ENCODE measurements around the gene METRNL.

DNA sequence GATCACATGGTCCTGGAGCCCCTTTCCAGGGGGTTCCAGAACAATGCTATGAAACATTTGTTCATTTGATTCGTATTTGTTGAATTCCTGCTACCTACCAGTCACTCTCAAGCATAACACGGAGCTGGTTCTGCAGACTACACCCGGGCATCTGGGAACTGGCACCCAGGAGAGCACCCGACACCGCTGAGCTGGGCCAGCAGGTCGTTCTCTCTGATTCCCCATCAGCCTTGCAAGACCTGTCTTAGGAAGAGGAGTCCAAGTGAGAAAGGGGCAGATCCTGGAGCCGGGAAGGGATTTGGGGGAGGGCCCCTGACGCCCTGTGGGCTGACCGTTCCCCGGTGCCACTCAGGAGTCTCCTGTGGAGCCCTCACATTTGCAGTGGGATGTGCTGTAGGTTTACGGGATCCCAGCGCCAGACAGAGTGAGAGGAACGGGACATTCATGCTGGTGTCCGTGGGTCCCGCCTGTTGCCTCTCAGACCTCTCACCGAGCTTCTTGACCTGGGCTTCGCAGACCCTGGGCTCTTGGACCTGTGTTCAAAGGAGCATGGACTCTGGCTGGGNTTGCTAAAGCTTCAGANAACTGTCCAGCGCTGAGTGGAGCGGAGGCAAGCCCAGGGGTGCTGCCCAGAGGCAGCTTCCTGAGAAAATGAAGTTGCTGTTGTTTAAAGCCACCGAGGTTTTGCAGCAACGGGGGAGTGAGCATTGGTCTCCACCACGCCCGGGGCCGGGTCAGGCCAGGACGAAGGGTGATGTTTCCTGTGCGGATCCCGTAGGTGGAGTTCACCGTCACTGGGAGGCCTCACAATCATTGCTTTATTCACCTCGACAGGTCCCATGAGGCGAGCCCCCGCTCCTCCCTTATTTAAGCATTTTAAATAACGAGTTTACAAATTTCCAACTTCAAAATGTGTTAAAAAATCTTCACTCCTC lies 49.2 kb downstream of the METRNL start:
- TF ChIP-seq SUZ12 (IDR thresholded peaks at IDR 0.05) = no peak
- no peak for TF ChIP-seq FOXM1 (IDR thresholded peaks at IDR 0.05; ENCODE audit: borderline replicate concordance)
- no peak for TF ChIP-seq BHLHE40 (IDR thresholded peaks at IDR 0.05; ENCODE audit: borderline replicate concordance)
- TF ChIP-seq NFRKB (IDR thresholded peaks at IDR 0.05) = no peak
- TF ChIP-seq ARNT (IDR thresholded peaks at IDR 0.05) = no peak
- no peak for TF ChIP-seq FOXK2 (IDR thresholded peaks at IDR 0.05)
- TF ChIP-seq, protein P1, sequence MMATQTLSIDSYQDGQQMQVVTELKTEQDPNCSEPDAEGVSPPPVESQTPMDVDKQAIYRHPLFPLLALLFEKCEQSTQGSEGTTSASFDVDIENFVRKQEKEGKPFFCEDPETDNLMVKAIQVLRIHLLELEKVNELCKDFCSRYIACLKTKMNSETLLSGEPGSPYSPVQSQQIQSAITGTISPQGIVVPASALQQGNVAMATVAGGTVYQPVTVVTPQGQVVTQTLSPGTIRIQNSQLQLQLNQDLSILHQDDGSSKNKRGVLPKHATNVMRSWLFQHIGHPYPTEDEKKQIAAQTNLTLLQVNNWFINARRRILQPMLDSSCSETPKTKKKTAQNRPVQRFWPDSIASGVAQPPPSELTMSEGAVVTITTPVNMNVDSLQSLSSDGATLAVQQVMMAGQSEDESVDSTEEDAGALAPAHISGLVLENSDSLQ (IDR thresholded peaks at IDR 0.05) = no peak
- TF ChIP-seq SP1 (IDR thresholded peaks at IDR 0.05) = no peak
- TF ChIP-seq HDGF (IDR thresholded peaks at IDR 0.05; ENCODE audit: borderline replicate concordance) = no peak
- no peak for TF ChIP-seq TARDBP (IDR thresholded peaks at IDR 0.05)
- TF ChIP-seq LEF1 (IDR thresholded peaks at IDR 0.05; ENCODE audit: borderline replicate concordance) = no peak
- no peak for TF ChIP-seq ZNF384 (IDR thresholded peaks at IDR 0.05)
- TF ChIP-seq FOXA1 (IDR thresholded peaks at IDR 0.05) = no peak
